ENCODE results near the gene KCNH4. TPM values are rescaled to one million over a fixed set of nuclear protein-coding genes. Genes with fewer than 3 reads are reported as not detected.
"Not testable (repeated sequence)": the region's sequence is repeated elsewhere in the genome, so short reads cannot be mapped to it uniquely, and the experiment has no call there.

KCNH4 gene
- total and polyA plus RNA-seq, 5 experiments from 2014 or later: 0.11 to 0.18 TPM; not detected in 3

DNA sequence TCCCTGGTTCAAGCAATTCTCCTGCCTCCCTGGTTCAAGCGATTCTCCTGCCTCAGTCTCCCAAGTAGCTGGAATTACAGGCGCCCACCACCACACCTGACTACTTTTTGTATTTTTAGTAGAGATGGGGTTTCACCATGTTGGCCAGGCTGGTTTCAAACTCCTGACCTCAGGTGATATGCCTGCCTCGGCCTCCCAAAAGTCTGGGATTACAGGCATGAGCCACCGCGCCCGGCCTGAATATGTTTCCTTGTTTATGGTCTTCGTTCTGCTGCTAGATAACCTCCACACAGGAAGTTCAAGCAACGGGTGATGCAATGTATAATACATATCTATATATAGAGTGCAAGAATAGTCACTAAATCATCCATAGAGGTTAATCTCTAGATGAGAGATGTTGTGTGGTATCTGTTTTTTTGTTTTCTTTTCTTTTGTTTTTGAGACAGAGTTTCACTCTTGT is 25.2 kb upstream of the KCNH4 start:
- H3K4me1 Mint-ChIP-seq, H3K27me3 Mint-ChIP-seq, H3K4me3 Mint-ChIP-seq, POLR2A ChIA-PET, DNase-seq, ATAC-seq, H3K9me3 Mint-ChIP-seq: not testable (repeated sequence)
- Mint-ChIP-seq H3K27ac (peak overlapping the region in 5 of 10 donors; percentile 33 to 77 (median 62)), H3K36me3 (peaks cover 0 to 97% (median 19%) of the 10 kb centered on the region in 3 donors)

DNA sequence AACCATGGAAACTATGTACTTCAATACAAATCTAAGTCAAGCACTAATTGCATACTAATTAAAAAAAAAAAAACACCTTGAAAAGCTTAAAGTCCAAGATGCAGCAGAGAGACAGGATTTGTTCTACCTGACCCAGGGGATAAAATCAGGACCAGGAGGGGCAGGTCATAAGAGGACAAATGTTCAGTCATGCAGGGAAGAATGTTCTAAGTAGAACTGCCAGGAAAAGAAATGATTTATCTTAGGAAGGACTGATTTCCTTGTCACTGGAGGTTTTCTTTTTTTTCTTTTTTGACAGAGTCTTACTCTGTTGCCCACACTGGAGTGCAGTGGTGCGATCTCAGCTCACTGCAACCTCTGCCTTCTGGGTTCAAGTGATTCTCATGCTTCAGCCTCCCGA is 22.4 kb upstream of the KCNH4 start:
- Mint-ChIP-seq H3K4me1 (peaks cover 0 to 11% (median 3%) of the 10 kb centered on the region in 4 donors), H3K9me3 (no peaks in the 10 kb centered on the region), H3K4me3 (no peak overlapping the region), H3K27me3 (no peaks in the 10 kb centered on the region), H3K36me3 (peaks cover 0 to 90% (median 8%) of the 10 kb centered on the region in 3 donors), H3K27ac (peak overlapping the region in 3 of 10 donors; percentile 57 to 87 (median 58))
- no peak for ATAC-seq
- POLR2A ChIA-PET: interaction anchor here (0.7 kb wide), 1 partner anchor 183 kb away, joined by 3 read pairs; no protein-coding TSS in a partner anchor
- DNase-seq: no peak

DNA sequence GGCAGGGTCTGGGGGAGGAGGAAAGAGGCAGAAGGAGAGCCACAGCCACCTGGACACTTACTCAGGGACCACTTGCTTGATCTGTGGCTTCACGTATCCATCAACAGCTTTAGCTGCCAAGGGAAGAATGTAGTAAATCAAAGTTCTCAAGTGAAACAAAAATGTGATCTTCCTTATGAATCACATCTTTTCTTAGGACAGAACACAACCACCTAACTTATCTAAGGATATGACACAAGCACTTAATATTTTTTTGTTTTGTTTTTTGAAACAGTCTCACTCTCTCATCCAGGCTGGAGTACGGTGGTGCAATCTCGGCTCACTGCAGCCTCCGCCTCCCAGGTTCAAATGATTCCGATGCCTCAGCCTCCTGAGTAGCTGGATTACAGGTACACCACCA is 21.8 kb upstream of the KCNH4 start:
- peak overlapping the region in 7 of 10 donors; percentile 29 to 76 (median 58) for H3K27ac Mint-ChIP-seq
- ATAC-seq (no peak), DNase-seq (peak in 1 of 10 donors; percentile 6)
- POLR2A ChIA-PET: interaction anchor here (0.6 kb wide), 2 partner anchors 8 to 237 kb away, joined by 3 to 4 read pairs; partner anchors contain the start of gene GHDC
- no peaks in the 10 kb centered on the region for H3K9me3 Mint-ChIP-seq
- no peaks in the 10 kb centered on the region for H3K27me3 Mint-ChIP-seq
- H3K4me3 Mint-ChIP-seq: no peak overlapping the region
- peaks cover 0 to 85% (median 8%) of the 10 kb centered on the region in 3 donors for H3K36me3 Mint-ChIP-seq
- peaks cover 0 to 11% (median 4%) of the 10 kb centered on the region in 4 donors for H3K4me1 Mint-ChIP-seq

DNA sequence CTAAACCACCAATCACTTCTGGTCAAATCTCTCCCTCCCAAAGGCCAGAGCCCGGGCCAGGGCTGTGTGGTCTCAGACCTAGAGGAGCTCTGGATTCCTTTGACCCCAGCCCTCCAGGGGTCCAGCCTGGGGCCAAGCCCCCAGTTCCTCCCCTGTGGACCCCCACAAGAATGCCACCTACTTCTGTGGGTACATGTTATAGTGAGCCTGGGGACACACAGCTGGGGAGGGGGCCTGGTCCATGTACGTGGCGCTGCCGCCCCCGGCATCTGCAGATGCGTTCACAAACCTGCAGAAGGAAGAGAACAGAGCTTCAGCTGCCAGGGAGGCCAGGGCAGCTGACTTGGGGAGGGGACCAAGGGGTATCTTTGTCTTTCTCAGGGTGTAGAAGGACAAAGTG is 21.2 kb upstream of the KCNH4 start:
- peaks cover 0 to 13% (median 4%) of the 10 kb centered on the region in 4 donors for H3K4me1 Mint-ChIP-seq
- no peaks in the 10 kb centered on the region for H3K9me3 Mint-ChIP-seq
- H3K27me3 Mint-ChIP-seq: no peaks in the 10 kb centered on the region
- DNase-seq (peak in 1 of 10 donors; percentile 37), ATAC-seq (no peak)
- peaks cover 0 to 80% (median 8%) of the 10 kb centered on the region in 3 donors for H3K36me3 Mint-ChIP-seq
- POLR2A ChIA-PET: no interaction called here
- no peak overlapping the region for H3K4me3 Mint-ChIP-seq
- H3K27ac Mint-ChIP-seq: peak overlapping the region in 7 of 10 donors; percentile 33 to 84 (median 57)

DNA sequence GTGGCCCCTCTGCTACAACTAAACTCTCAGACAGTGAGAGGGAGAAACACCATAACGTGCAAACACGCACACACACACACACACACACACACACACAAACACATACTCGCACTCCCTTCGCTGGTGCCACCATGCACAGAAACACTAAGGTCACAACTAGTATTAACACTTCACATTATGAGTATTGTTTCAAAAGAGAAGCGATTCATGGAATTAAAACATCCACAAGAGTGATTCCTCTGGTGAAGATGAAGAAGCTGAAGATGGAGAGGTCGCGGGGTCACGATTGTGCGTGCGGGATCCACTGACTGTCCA is 20.5 kb upstream of the KCNH4 start:
- peaks cover 0 to 13% (median 4%) of the 10 kb centered on the region in 4 donors for H3K4me1 Mint-ChIP-seq
- no peaks in the 10 kb centered on the region for H3K9me3 Mint-ChIP-seq
- no peak overlapping the region for H3K4me3 Mint-ChIP-seq
- H3K27ac Mint-ChIP-seq: peak overlapping the region in 7 of 10 donors; percentile 20 to 80 (median 51)
- H3K27me3 Mint-ChIP-seq: no peaks in the 10 kb centered on the region
- ATAC-seq (no peak), DNase-seq (no peak)
- POLR2A ChIA-PET: no interaction called here
- peaks cover 0 to 72% (median 8%) of the 10 kb centered on the region in 3 donors for H3K36me3 Mint-ChIP-seq

DNA sequence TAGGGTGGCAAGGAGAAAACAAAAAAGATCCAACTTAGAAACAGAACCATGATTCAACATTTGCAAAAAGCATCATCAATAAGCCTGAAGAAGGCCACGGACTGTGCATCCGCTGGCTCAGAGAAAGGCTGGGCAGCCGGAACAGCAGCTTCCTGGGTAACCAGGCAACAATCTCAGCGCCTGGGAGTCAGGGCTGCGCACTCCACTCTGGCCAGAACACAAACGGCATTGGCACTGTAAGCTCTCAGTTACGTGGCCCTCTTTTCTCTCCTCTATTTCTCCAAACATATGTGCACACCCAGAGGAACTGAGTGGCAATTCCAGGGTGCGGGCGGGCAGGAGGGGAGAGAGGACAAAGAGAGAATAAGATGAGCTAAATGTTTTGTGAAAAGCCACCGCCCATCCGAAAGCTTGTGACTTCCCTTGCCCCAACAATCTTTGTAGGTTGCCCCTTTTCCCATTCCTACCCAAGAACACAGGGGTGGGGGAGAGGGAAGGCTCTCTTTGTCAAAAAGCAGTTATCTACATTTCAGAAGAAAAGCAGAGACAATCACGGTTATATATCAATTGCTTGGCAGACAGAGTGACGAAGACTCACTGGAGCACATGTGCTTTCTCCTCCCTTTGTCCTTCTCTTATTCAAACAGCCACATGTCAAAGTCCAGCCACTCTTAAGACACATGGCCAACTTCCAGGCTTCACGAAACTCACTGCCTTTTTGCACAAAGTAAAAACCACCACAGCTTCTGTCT is 19.9 kb upstream of the KCNH4 start:
- no peak for ATAC-seq
- Mint-ChIP-seq H3K36me3 (peaks cover 0 to 67% (median 8%) of the 10 kb centered on the region in 3 donors), H3K4me1 (peaks cover 0 to 18% (median 4%) of the 10 kb centered on the region in 4 donors), H3K4me3 (no peak overlapping the region), H3K9me3 (no peaks in the 10 kb centered on the region), H3K27me3 (no peaks in the 10 kb centered on the region), H3K27ac (peak overlapping the region in 6 of 10 donors; percentile 20 to 80 (median 60))
- DNase-seq: peak in 1 of 10 donors; percentile 14
- POLR2A ChIA-PET: no interaction called here

DNA sequence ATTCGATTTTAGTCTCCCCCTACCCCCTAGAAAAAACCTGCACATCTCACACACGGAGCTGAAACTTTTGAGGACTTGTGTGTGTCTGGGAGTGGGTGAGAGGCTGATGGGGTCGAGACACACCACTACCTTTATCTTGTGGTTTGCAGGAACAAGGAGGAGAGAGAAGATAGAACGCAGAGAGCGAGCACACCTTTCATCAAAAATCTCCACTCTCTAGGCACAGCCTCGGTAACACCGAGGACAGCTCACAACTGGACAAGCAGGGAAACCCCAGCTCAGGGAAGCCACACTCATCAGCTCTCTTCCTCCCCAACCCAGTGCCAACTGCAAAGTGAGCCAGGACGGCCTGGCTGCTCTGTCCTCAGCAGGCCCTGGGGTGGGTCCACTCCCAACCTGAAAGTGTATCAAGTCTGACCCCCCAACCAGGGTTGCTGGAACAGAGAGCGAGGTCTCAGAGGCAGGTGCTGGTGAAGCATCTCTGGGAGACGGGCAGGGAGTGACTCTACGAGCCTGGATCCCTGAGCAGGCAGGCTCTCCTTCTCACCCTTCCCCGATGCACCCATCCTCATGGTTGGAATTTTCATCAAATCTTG is 18.6 kb upstream of the KCNH4 start:
- POLR2A ChIA-PET: interaction anchor here (0.6 to 1.3 kb wide), 2 partner anchors 23 to 49 kb away, joined by 3 read pairs; no protein-coding TSS in a partner anchor
- Mint-ChIP-seq H3K36me3 (peaks cover 0 to 53% (median 8%) of the 10 kb centered on the region in 3 donors), H3K4me1 (peaks cover 2 to 21% (median 7%) of the 10 kb centered on the region in 4 donors), H3K27me3 (no peaks in the 10 kb centered on the region), H3K27ac (peak overlapping the region in 4 of 10 donors; percentile 6 to 83 (median 22)), H3K4me3 (no peak overlapping the region), H3K9me3 (no peaks in the 10 kb centered on the region)
- peak in 1 of 10 donors; percentile 58 for DNase-seq
- ATAC-seq: no peak

DNA sequence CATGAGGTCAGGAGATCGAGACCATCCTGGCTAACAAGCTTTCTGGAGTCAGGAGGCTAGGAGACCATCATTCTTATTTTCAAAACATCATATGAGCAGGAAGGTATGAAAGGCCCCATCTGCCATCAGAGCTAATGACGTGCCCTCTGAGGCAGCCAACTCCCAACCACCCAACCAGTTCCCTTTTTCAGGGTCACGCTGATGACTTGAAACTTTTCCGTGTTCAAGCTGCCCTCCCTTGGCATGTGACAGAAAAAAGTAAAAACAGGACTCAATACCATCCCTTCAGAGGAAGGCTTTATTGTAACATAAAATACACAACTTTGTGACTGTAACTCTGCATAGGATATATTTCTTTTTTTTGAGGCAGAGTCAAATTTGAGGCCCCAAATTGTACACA is 18.0 kb upstream of the KCNH4 start:
- ATAC-seq (no peak), DNase-seq (peak in 1 of 10 donors; percentile 19)
- H3K9me3 Mint-ChIP-seq: no peaks in the 10 kb centered on the region
- no peaks in the 10 kb centered on the region for H3K27me3 Mint-ChIP-seq
- peaks cover 0 to 47% (median 8%) of the 10 kb centered on the region in 3 donors for H3K36me3 Mint-ChIP-seq
- H3K27ac Mint-ChIP-seq: peak overlapping the region in 8 of 10 donors; percentile 17 to 86 (median 63)
- POLR2A ChIA-PET: interaction anchor here (1.3 kb wide), 1 partner anchor 50 kb away, joined by 3 read pairs; no protein-coding TSS in a partner anchor
- no peak overlapping the region for H3K4me3 Mint-ChIP-seq
- peaks cover 7 to 27% (median 12%) of the 10 kb centered on the region in 4 donors for H3K4me1 Mint-ChIP-seq

DNA sequence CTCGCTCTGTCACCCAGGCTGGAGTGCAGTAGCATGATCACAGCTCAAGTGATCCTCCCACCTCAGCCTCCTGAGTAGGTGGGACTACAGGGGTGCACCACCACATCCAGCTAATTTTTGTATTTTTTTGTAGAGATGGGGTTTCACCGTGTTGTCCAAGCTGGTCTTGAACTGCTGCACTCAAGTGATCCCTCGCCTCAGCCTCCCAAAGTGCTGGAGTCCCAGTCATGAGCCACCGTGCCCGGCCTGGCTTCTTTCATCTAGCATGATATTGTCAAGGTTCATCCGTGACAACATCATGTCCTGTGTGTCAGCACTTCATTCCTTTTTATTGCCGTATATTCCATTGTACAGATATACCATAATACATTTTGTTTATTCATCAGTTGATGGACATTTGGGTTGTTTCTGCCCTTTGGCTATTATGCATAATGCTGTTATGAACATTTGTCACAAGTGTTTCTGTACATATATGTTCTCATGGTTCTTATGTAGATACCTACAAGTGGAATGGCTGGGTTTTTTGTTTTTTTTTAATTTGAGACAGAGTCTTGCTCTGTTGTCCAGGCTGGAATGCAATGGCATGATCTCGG is 16.7 kb upstream of the KCNH4 start:
- no peak for DNase-seq
- peak overlapping the region in 2 of 10 donors; percentile 33 to 41 for H3K27ac Mint-ChIP-seq
- no peaks in the 10 kb centered on the region for H3K9me3 Mint-ChIP-seq
- H3K36me3 Mint-ChIP-seq: peaks cover 0 to 36% (median 9%) of the 10 kb centered on the region in 3 donors
- H3K4me3 Mint-ChIP-seq: peak overlapping the region in 2 of 10 donors; percentile 18 to 29
- no peaks in the 10 kb centered on the region for H3K27me3 Mint-ChIP-seq
- peaks cover 12 to 37% (median 24%) of the 10 kb centered on the region in 4 donors for H3K4me1 Mint-ChIP-seq
- no peak for ATAC-seq
- POLR2A ChIA-PET: interaction anchor here (0.6 to 1.5 kb wide), 4 partner anchors 10 to 63 kb away, joined by 3 to 4 read pairs (median 3); no protein-coding TSS in a partner anchor

DNA sequence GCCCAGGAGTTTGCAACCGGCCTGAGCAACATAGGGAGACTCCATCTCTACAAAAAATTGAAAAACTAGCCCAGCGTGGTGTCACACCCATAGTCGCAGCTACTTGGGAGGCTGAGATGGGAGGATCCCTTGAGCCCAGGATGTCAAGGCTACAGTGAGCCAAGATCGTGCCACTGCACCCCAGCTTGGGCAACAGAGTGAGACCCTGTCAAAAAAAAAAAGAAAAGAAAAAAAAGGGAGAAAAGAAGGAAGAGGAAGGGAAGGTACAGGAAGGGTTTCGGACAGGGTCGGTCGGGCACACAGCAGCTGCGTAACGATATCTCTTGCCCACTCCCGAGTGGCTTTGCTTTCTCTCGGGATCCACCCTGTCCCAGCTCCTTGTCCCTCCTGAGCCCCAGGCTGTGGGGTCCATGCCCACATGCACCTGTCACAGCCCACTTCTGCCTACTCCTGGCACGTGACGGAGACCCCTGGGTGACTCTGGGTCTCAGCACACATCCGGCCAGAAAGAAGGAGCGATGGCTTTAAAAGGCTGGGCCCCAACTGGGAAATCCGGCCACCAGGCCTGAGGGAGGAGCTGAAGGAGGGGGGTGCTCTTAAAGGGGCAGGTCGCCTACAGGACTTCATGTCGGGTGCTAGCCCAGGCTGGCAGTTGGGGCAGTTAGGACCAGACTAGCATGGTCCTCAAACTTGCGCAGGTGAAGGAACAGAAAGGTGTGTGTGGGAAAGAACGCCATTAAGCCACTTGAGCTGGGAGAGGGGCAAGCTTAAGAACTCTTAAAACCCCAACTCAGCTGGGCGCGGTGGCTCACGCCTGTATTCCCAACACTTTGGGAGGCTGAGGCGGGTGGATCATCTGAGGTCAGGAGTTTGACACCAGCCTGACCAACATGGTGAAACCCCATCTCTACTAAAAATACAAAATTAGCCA is 13.3 kb upstream of the KCNH4 start, which contains the start of gene GHDC:
Gene GHDC (minus strand): TSS at position 526 of the 931 bp plus-strand sequence. CDS start 913 bp downstream, outside the sequence.
- Mint-ChIP-seq H3K4me1 (peaks cover 16 to 35% (median 30%) of the 10 kb centered on the region in 4 donors), H3K9me3 (no peaks in the 10 kb centered on the region), H3K27ac (peak within 1 kb of the TSS; percentile 84 to 96 (median 94)), H3K4me3 (peak within 1 kb of the TSS; percentile 86 to 99 (median 96)), H3K36me3 (peaks cover 0 to 5% (median 1%) of the 10 kb centered on the region in 3 donors), H3K27me3 (no peaks in the 10 kb centered on the region)
- ATAC-seq (peak; percentile 96 to 98), DNase-seq (peak; percentile 57 to 88 (median 74))
- POLR2A ChIA-PET: interaction anchor here (0.6 to 3.6 kb wide), 18 partner anchors 8 to 342 kb away, joined by 3 to 23 read pairs (median 4); partner anchors contain the start of genes CNP, DHX58, KAT2A and KCNH4

DNA sequence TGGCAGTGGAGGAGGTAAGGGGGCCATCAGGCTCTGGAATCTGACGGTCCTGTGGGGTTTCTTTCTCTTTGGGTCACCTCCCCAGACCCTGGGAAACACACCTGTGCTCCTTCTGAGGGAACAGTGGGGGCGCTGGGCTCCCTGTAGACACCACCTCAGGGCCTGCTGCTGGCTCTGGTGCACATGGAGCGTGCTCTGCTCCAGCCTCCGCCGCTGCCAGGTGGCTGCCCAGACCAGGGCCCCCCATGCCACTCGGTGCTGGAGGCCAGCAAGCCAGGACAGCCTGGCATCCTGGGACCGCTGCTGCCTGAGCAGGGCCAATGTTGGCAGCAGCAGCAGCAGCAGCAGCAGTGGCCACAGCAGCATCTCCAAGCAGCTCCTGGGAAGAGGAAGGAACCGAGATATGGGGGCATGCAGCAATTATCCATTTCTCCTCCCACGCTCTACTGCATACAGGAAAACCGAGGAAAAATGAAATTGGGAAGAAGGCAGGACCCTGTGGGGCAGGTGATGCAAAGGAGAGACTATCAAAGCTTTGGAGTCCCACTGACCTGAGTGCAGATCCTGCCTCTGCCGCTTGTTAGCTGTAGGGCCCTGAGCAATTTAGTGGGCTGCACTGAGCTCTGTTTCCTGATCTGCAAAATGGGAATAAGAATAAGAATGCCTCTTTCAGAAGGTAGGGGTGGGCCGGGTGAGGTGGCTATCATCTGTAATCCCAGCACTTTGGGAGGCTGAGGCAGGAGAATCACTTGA is 12.4 kb upstream of the KCNH4 start:
- POLR2A ChIA-PET: interaction anchor here (0.8 to 3.6 kb wide), 11 partner anchors 8 to 343 kb away, joined by 3 to 23 read pairs (median 4); partner anchors contain the start of genes CNP, KCNH4, NAGLU and STAT5A
- Mint-ChIP-seq H3K9me3 (no peaks in the 10 kb centered on the region), H3K4me1 (peaks cover 14 to 37% (median 29%) of the 10 kb centered on the region in 4 donors), H3K27me3 (no peaks in the 10 kb centered on the region), H3K27ac (peak overlapping the region; percentile 84 to 96 (median 94)), H3K36me3 (peaks cover 0 to 1% (median 0%) of the 10 kb centered on the region in 3 donors), H3K4me3 (peak overlapping the region; percentile 86 to 99 (median 96))
- ATAC-seq (no peak), DNase-seq (peak in 1 of 10 donors; percentile 45)

All from naive thymus-derived CD8-positive, alpha-beta T cell (primary cell).